ENCODE data around the gene P2RY13.

Gene P2RY13

DNA sequence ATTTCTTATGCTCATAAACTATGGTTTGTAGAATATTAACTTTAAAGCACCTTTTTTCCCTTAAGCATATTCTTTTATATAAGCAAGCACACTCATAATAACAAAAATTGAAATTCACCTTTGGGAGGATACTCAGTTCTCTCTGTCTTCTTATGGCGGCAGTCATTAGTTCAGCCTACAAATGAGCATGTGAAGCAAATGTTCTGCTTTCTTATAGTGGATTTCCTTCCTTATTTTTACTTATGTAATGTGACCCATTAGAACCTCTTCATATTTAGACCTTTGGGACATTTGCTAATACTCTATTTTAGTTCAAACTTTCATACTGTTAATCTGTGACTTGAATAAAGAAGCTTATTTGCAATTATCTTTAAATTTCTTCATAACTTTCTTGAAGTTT is at the start of gene P2RY13:
Gene P2RY13, minus strand, starts transcription at position 187 of the 400 bp plus-strand sequence. Its CDS starts 21 bp downstream, at position 166.
- no peak for DNase-seq

DNA sequence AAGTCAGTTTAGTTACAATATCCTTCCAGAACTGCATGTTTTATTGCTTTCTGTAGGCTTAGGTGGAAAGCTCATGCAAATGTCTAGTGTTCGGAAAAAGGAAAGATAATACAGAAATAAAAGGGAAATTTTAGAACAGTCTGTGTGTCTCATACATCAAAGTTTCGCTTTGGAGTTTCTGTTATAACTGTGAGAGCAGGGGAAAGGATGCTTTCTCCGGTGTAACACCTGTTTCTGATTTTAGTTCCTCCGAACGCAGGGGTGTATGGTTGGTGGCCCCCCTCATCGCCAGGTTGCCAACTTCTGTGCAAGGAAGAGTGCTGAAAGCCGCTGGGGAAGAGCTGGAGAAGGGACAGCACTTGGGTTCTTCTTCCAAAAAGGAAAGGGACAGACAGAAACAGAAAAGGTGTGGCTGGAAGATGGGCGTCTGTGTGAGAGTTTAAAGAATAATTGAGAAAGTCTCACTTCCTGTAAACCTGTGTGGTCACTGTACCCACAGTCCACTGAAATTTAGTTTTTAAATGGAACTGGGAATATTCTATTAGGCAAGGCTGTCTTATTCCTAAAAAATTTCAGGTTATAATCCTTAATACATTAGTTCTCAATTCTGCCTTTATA is 48.5 kb upstream of the P2RY13 start:
- DNase-seq = no peak

DNA sequence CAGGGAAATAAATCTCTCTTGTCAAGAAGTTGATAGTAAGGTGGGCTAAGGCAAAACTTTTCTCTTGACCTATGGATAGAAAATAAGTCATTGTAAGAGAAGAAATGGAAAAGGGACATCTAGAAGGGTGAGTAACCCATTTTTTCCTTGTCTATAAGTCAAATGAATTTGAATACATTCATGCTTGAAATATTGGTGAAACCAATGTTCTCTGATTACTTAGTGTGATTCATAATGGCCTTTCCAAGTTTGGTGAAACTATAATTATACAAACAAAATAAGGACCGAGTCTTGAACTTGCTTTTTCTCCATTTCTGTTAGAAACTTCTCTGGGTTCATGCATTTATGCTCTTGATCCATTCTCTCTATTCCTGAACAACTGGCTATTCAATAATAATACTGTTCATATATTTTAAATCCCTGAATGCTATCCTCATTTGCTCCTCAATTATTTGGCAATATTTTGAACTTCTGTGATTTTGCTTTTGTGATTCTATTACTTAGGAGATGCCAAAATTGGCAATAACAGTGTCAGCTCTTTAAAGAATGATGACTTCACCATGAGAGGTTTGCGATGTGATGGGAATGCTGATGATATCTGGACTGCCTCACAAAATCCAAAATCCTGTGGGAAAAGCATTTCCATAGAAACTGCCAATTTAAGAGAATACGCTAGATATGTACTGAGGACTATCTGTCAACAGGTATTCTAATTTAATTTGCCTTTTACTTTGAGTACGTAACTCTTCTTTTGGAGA is 42.9 kb upstream of the P2RY13 start:
- no peak for DNase-seq

DNA sequence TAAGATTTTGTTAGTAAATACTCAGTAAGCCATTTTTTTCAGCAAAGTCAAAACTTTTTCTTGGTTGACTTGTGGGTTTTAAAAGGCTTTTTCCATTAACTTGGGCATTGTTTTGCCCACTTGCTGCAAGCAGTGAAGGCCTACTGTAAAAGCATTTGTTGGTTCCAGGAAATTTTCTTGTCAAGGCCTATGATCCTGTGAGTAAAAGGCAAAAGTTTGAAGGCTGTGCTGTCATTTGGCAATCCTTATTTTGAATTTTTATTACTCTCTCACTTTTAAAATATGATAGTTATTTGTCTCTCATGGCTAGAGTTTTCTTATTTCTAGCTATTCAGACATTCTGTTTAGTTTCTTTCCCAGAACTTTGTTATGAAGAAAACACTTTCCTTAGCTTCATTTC is 42.2 kb upstream of the P2RY13 start:
- no peak for DNase-seq

DNA sequence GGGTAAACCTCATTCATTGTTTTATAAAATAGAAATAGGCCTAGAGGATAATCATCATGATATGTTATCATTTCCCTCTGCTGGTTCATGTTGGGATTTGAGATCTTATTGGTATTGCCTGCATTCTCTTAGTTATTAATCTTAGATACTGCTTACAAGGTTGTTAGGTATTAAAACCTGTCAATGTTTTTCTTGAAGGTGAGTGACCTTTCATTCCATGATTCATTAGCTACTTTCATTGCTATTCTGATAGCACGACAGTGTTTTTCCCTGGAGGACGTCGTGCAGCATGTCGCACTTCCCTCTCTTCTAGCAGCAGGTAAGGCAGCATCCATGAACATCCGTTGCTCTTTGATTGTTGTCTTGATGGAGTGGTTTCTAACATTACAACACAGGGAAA is 38.1 kb upstream of the P2RY13 start:
- DNase-seq = no peak

DNA sequence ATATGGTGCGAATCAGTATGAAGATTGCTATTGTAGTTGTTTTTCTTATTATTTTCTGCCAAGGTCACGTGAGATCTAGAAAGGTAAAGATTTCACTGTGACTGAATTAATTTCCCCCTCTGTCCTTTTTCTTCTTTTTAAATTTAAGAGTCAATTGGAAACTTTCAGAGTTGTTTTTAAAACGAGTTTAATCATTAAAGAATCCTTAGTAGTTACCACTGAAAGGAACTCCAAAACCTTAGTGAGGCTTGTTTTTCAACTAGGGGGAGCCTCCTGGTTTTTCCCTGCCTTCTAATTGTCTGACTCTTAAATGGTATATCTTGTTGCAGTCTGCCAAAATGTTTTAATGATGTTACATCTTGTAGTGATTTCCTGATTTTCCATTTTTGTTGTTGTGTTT is 37.6 kb upstream of the P2RY13 start:
- DNase-seq = no peak

DNA sequence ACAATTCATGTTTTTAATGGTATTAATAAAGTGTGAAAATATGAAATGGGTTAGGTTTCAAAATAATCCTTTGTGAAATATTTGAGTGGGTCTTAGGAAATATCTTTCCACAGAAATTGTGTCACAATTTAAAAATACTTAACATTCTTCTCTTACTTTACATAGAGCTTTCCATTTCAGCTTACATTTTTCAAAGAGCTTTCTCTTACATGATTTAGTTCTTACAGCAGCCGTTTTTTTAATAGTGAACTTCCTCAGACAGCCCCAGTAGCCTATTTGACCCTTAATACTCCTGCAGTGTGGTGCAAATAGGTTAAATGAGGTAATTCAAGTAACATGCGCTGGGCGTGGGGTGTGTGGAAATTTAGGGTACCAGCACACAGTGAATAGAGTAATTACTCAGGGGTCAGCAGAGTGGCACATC is 33.4 kb upstream of the P2RY13 start:
- DNase-seq = no peak

DNA sequence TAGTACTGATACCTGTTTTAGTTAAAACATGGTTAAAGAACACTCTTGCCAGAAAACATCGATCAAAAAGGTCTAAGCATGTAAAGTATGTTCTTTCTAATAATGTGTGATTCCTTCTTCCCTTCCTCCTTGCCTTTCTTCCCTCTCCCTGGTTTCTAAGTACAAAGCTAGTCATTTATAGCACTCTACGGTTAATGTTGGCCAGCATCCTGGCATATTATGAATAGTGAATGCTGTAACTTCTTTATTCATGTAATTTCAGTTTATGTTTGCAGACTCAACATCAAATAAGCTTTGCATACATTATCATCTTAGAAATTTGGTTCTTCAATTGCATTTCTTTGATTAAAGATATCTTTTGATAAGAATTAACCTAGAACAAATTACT is 28.1 kb upstream of the P2RY13 start:
- no peak for DNase-seq

DNA sequence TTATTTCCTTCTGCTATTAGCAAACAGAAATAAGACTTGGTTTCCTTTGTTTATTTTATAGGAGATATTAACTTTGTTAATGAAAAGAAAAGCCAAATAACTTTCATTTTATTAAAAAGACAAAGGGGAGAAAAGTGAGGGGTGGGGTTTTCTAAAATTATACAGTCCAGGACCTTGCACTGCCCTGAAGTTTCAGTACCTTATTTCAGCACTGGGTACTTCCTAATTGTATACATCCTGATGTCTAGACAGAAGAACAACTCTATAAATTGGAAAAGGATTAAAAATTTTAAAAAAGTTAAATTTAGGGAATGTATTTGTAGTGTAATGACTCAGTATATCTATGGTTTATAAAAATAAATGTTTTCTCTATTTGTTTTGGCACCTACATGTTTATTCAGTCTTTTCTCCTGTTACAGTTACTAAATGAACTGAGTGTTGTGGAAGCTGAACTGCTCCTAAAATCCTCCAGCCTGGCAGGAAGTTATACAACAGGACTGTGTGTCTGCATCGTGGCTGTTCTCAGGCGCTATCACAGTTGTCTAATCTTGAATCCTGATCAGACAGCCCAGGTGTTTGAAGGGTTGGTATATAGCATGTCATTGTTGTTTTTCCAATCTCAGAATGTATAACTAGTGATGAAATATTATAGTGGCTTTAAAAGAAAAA is 27.6 kb upstream of the P2RY13 start:
- no peak for DNase-seq

DNA sequence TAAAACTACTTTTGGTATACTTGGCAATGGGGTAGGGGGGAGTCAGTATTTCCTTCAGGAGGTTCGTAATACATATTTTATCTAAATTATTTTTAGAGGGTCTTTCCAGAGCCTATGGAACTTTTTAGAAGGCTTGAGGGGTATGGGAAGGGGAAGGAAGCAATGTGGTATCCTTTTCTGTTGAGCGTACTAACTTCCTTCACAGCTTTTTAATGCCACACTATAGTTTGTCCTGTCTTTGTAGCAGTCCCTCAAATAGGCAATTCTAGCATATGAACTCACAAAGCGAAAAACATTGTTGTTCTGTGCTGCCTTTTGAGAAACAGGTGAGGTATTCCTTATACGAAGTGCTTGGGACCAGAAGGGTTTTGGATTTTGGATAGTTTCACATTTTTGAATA is 22.3 kb upstream of the P2RY13 start:
- DNase-seq = no peak

DNA sequence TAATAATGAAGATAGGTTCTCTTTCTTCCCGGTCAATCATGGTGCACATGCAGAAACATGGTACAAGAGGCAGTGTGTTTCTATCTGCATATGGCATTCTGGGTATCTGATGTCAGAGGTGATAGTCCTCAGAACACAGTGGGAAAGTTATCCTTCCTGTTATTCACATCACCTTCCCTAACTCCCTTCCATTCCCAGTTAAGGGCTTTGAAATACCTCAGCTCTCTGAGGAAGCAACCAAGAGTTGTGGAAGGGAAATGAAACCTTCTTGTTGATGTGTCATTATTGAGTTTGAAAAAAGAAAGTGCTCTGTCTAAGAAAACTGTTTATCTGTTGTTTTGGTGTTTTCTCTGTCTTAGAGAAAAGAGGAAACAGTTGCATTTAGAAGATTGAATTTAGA is 21.9 kb upstream of the P2RY13 start:
- DNase-seq = no peak

DNA sequence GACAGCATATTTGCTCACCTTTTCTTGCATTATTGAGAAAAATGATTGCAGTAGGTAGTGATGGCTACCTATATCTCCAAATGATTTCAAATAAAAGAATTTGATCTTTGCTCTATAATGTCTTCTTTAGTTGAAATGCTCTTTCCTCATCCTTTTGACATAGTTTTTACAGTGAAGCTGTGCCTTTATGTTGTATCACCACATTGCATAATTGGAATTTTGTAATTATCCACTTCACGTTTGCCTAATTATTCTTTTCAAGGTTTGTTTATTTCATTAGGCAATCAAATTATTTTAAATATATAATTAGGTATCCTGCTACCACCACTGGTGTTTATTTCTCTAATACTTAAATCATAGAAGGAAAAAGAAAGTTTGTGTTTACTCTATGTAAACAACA is 21.3 kb upstream of the P2RY13 start:
- DNase-seq = no peak

DNA sequence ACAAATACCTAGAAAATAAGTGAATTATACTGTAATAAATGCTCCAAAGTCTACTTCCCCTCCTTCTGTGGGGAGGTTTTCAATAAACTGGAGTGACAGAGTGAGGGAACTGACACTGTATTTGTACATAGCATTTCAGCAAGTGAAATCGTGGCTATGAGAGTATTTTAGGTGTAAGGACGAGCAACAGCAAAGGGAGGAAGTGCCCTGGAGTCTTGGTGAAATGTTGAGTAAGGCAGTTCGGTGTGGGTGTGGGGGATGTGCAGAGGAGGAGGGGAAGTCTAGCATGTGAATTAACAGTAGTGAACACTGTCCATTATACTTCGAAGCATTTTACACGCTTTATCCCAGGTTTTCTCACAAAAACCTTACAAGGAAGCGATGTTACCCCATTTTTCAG is 18.1 kb upstream of the P2RY13 start:
- DNase-seq = no peak

DNA sequence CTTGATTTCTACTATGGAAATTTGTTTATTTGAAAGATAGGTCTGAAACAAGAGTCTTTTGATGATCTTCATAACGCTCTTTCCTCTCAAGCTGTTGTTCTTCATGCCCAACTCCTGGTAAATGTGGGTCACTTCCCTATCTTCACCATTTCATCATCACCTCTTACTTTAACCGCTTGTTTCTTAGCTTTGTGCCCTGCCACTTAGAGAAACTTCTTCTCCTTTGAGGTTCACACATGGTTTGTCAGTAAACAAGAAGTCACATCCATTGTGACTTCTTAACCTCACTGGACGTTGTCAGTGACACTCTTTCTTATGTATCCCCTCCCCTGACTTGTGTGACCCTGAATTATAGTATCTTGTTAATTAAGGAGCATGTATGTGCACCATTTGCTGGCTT is 16.9 kb upstream of the P2RY13 start:
- DNase-seq = no peak

DNA sequence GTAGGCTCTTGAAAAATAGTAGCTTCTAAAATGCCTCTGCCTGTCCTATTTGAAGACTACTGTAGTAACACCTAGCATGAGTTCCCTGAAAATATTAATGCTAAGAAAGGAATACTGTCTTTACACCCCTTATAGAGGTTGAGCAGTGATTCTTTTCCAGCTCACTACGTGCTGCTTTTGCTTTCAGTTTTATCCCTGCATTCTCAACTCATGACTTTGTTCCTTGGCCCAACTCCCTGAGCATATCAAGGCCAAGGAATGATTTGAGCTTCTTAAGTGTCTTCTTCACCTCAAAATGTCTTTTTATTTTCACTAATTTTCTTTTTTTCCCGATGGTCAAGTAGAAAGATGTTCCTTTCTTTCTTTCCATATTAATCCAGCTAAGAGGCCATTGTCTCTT is 16.5 kb upstream of the P2RY13 start:
- DNase-seq = no peak

DNA sequence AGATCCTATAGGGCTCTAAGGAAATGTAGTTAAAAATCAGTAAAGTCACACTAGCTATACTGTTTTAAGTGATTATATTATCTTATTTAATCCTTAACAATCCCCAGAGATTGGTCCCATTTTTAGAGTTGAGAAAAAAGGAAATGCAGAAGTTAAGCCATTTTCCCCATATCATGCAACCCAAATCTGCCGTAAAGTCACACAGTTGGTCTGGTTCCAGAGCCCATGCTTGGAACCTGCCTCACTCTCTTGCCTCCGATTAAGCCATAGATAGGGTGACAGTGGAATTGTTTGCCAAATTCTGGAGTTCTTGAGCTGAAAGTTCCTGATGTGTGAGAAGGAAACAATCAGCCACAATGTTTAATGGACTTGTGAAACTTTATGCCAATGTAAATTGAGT is 2.3 kb upstream of the P2RY13 start:
- DNase-seq = no peak

DNA sequence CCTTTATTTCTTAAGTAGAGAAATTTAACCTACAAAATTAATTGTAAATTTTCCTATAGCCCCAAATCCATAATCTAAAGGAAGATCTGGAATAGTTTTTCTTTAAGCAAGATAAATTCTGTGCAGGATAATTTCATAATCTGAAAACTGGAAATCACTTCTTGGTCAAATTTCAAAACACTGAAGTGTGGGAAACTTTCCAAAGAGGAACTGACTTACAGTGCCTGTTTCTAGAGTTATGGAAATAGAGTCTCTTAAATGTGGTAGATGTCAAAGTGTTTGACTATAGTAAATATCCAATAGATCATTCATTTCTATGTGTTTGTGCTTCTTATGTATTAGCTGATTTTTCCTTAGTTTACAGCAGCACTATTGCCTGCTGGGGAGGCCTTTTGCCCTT is 1.6 kb upstream of the P2RY13 start:
- no peak for DNase-seq

DNA sequence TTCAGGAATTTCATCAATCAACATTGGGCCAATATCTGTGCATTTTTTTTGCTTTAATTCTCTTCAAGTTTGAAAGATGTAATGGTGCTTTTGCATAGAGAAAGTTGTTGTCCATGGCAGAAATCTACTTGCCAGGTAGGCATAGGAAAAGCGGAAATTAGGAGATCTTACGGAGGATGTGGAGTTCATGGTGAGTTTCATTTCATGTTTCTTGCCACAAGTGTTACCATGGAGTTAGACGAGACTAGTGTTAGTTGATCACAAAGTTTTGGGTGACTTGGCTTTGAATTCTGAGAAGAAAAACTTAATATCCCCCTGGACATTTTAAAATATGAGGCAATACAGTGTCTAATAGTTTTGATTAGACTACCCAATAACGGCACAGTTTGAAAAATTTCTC is 1.0 kb upstream of the P2RY13 start:
- no peak for DNase-seq

DNA sequence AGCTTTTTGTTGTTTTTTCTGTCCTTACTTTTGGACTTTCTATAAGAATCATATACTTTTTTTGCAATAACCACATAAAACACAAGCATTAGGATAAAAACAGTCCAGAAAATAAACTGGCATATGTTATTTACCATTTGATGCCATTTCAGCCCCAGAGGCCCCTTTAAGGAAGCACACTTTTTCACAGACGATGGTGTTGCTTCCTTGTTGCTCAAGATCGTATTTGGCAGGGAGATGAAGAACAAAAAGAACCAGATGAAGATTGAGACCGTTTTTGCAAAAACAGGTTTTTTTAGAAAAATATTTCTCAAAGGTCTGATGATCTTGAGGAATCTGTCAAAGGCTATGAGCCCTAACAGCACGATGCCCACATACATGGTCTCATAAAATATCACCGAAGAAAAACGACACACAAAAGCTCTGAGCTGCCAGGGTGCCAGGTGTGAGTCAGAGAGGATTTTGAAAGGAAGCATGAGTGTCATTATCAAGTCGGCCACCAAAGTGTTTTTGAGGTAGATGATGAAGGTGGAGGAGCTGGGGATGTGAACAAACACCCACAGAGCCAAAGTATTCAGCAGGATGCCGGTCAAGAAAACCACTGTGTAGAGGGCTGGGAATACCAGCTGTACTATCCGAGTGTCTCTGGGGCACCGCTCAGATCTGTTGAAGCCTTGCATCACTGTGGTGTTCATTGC is 902 bp downstream of the P2RY13 start:
- no peak for DNase-seq

DNA sequence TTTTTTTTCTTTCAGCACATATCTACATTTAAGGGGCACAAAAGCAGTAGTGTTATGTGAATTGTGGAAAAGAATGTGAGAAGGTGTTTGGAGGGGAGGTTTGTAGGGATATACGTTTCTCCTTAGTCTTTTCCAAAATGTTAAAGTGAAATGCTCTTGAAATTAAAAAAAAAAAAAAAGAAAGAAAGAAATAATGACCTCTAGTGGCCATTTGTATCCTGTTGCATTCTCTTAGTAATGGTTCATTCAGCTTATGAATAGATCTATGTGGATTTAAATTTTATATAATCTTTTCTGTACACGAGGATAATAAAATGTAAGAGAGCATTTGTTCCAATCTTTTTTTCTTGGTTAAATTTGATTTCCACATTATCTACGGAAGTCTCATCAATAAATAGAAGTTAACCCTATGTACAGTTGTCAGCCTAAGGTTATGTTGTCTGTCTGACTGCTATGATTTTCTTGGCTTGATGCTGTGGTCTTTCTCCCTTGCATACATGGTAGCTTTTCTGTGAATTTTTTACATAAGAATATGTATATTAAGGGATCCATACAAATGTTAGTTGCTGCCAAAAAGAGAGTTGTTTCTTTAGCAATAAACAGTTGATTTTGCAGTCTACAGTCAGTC is 1.7 kb downstream of the P2RY13 start:
- no peak for DNase-seq

DNA sequence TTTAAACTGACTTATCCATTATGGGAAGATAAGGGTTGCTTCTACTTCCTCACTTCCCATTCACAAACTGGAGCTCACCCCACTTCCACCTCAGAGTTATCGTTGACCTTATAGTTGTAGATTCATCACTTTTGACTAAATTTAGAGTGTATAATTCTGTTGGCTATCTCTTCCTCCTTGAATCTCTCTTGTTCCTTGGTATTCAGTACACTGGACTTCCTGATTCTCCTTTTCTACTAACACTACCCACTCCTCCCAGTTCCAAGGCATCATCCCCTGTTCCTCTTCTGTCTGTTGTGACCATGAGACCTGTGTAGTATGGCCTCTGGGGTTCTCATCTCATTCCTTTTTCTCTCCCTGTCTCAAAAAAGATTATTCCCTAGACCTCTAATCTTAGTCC is 6.8 kb downstream of the P2RY13 start:
- DNase-seq = no peak

DNA sequence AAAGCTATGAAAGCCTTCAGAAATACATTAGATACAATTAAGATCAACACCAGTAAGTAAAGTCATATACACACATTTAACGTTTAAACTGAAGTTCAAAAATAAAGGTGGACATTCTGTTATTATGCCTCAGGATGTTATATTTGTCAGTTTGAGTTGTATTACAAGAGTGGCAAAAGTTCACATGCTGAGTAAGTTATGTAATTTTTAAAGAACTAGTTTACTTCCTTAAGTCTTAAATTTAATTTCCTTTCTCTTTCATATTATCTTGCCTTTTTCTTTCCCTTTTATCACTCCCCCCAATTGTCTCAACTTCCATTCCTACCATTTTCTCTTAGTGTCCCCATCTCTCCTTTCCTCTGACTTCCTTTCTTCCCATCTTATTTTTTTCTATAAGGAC is 7.8 kb downstream of the P2RY13 start:
- DNase-seq = no peak

DNA sequence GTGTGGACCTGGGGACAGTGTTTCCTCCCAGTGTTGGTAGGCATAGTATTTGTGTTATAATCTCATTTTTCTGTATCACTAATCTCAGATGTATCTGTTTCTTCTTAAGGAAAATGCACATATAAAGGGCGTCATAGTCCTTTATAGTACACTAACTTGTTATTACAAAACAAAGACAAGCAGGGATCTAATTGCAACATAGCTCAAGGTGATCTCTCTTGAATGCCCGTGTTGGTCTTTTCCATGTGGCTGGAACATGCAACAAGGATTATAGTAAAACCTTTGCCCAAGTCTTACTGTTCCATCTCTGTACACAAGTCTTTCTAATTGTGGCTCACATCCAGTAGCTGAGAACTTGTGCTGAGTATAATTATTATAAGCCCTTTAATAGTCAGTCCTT is 9.2 kb downstream of the P2RY13 start:
- DNase-seq = no peak

Measured in GOT3 (cell line).